HG02798 (cell line): Measurements from ENCODE around the gene NCOA3.

Source experiments
- ATAC-seq: cut with Tn5 transposase; IDR thresholded peaks from one replicate; pipeline ENCODE4 v1.9.1; 2021; ENCODE audit warnings: mild to moderate bottlenecking; ENCODE audit not compliant: unreplicated experiment, poor library complexity

NCOA3 gene

DNA sequence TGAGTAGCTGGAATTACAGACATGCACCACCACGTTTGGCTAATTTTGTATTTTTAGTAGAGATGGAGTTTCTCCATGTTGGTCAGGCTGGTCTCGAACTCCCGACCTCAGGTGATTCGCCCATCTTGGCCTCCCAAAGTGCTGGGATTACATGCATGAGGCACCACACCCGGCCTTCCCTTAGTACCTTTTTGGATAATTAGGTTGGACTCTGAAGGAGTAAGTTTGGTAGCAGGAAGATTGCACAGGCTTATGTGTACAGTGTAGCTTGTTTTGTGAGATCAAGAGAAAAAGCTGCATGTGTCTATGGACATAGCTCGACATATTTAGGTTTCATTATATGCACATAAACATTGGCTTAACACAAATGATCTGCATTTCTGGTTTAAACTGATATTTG lies 116.8 kb downstream of the NCOA3 start:
- ATAC-seq = no peak

DNA sequence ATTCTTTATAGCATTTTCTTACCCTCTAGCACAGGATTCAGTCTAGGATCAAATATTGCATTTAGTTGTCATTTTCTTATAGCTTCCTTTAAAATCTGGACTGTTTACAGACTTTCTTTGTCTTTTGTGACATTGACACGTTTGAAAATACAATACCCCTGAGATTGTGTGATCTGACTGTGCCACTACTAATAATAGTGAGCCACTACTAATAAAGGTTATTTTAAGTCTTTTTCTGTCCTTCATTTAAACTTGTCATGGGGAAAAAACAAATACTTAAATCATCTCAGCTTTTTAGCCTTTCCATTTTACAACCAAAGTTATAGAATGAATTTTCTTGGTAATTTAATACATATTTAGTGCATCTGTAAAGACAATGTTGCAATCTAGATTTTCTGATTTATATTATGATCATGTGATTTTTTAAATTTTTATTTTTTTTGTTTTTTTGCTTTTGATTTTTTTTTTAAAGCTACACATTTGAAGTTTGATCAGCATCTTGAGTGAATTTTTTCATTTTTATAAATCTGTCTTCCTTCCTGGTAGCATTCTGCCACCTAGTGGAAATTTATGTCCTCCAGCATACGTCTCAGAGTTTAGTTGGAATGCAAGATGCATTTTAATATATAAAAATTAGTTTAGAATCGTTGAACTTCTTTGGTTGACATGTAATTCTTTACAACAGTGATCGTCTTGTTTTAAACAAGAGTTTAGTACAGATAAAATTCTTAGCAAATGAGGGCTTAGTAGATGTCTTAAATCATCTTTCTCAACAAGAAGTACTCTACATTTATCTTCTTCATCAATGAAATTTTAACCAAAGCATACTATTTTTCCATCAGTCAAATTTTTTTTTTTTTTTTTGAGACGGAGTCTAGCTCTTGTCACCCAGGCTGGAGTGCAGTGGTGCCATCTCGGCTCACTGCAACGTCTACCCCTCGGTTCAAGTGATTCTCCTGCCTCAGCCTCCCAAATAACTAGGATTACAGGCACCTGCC lies 119.4 kb downstream of the NCOA3 start:
- ATAC-seq = no peak

DNA sequence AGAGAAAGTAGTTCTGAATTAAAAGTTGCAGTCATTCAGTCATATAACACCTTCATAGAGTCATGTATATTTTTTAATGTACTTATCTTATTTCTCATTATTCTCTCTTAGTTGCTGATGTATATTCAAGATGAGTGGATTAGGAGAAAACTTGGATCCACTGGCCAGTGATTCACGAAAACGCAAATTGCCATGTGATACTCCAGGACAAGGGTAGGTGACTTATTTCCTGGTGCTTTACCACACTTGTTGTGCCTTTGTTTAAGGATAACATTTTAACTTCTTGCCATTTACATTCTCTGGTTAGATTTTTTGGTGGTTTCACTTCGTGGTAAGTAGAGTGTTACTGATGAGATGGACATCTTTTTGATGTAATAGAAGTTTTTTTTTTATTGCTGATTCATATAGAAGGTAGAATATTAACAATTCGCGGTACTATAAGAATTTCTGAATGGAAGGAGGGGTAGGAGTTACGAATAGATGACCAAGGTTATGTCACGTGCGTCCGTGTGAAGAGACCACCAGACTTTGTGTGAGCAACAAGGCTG lies 120.5 kb downstream of the NCOA3 start:
- no peak for ATAC-seq

DNA sequence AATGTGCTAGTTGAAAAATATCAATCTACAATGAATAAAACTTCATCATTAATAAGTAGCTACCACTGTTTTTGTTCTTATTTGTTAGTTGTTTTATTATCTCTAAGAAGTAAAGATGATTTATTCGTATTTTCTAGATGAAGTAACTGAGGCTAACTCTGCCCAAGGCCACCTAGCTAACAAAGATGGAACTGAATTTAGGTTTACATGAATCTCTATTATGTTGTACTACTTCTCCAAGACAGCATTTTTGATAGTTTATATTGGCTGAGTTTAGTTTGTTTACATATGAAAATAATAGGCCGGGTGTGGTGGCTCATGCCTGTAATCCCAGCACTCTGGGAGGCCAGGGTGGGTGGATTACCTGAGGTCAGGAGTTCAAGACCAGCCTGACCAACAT lies 121.5 kb downstream of the NCOA3 start:
- no peak for ATAC-seq

- no peak for ATAC-seq
Observed at GRCh38 chr20:47627540-47627939, 125.9 kb downstream of the NCOA3 start.

DNA sequence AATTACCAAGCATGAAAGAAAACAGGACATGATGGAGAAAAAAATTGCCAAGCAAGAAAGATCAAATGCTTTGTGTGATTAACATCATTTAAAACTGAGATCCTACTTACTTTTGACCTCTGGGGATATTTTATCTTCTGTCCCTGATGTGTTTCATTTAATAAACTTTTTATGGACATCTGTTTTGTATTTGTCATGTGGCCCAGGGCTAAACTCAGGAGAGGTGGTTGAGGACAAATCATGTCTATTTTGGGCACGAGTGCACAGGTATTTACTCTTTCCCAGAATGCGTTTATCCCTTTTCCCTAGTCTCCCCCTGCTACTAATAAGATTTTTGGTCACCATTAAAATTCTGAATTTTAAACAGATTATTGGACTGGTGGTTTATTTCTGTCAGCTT lies 128.2 kb downstream of the NCOA3 start:
- ATAC-seq = no peak

DNA sequence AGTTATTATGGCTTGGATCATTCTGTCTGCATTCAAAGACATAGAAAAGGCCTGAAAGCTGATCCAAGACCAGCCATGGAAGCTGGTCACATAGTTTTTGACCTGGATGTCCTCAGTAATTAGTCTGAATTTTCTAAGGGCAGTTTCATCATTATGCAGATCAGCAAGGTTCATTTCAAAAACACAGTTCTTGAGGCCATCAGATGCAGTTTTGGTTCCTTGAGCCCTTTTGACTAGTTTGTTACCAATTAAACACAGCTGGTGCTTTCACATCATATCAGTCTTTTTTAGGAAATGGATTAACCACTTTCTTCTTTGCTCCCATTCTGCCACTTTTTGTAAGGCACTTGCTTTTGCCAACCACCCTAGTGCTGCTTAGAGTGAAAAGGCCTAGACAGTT lies 129.4 kb downstream of the NCOA3 start:
- ATAC-seq = no peak

DNA sequence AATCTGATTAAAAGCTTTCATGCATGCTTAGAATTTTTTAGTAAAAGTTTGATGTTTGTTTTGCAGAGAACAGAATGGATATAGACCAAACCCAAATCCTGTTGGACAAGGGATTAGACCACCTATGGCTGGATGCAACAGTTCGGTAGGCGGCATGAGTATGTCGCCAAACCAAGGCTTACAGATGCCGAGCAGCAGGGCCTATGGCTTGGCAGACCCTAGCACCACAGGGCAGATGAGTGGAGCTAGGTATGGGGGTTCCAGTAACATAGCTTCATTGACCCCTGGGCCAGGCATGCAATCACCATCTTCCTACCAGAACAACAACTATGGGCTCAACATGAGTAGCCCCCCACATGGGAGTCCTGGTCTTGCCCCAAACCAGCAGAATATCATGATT lies 133.6 kb downstream of the NCOA3 start:
- no peak for ATAC-seq

GRCh38 chr20:47638851-47639250 lies 137.2 kb downstream of the NCOA3 start:
- no peak for ATAC-seq

- no peak for ATAC-seq
Observed at GRCh38 chr20:47642118-47642517, 140.4 kb downstream of the NCOA3 start.

GRCh38 chr20:47642624-47643023 lies 140.9 kb downstream of the NCOA3 start:
- ATAC-seq = no peak

DNA sequence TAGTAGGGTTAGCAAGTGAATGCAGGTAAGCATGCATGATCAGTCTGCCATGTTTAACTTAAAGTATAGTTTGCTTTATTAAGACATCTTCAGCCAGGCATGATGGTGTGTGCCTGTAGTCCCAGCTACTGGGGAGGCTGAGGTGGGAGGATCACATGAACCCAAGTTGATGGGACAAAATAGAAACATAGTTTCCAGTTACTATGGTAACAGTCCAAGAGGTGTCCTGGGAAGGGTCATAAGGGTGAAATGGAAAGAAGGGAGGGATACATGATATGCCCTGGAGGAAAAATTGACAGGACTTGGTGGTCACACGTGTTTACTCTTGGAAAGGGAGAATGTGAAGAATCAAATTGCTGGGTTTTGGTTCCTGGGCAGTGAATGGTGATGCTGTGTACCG lies 143.9 kb downstream of the NCOA3 start:
- no peak for ATAC-seq

DNA sequence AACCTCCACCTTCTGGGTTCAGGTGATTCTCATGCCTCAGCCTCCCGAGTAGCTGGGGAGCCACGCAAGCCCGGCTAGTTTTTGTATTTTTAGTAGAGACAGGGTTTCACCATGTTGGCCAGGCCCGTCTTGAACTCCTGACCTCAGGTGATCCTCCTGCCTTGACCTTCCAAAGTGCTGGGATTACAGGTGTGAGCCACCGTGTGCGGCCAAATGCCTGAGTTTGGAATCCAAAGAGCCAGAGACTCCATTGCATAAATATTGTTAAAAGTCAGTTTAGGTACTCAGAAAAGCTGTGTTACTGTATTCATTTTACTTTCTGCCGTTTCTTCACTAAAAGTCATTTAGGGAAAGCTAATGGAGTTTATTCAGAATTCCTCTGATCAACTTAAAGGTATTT lies 146.3 kb downstream of the NCOA3 start:
- ATAC-seq = no peak

DNA sequence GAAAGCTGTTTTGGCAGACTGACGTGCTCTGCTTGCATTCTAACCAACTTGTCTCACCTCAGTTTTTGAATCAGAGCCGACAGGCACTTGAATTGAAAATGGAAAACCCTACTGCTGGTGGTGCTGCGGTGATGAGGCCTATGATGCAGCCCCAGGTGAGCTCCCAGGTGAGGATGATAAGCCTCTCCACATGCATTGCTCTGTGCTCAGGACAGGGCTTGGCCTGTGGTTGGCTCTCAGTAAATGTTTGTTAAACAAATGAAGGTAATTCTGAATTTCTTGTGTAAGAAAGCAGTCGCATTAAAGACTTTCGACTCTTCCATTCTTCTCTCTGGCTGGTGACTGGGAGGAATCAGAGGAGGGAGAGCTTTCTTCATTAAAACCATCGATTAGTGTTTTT lies 147.3 kb downstream of the NCOA3 start:
- no peak for ATAC-seq

DNA sequence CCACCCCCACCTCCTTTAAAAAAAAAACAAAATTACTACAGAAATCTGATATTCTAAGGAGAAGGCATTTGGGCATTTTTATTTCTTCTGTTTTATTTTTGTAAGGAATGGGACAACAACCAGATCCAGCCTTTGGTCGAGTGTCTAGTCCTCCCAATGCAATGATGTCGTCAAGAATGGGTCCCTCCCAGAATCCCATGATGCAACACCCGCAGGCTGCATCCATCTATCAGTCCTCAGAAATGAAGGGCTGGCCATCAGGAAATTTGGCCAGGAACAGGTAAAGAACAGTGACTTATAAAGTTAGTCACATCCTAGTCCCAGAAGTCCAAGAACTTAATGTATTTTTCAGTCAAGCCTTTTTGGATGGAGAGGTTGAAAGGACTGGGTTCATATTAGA lies 150.6 kb downstream of the NCOA3 start:
- no peak for ATAC-seq

GRCh38 chr20:47652794-47653193 lies 151.1 kb downstream of the NCOA3 start:
- no peak for ATAC-seq

DNA sequence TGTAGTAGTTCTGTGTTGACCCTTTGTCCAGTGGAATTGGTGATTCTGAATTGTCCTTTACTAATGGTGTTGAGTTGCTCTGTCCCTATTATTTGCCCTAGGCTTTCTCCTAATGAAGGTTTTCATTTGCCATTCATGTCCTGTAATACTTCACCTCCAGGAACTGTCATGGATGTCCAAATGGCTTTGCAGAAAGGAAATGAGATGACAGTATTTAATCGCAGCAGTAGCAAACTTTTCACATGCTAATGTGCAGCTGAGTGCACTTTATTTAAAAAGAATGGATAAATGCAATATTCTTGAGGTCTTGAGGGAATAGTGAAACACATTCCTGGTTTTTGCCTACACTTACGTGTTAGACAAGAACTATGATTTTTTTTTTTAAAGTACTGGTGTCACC lies 152.2 kb downstream of the NCOA3 start:
- no peak for ATAC-seq

DNA sequence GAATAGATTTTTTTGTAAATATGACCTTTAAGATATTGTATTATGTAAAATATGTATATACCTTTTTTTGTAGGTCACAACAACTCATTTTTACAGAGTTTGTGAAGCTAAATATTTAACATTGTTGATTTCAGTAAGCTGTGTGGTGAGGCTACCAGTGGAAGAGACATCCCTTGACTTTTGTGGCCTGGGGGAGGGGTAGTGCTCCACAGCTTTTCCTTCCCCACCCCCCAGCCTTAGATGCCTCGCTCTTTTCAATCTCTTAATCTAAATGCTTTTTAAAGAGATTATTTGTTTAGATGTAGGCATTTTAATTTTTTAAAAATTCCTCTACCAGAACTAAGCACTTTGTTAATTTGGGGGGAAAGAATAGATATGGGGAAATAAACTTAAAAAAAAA lies 152.7 kb downstream of the NCOA3 start:
- ATAC-seq = no peak

DNA sequence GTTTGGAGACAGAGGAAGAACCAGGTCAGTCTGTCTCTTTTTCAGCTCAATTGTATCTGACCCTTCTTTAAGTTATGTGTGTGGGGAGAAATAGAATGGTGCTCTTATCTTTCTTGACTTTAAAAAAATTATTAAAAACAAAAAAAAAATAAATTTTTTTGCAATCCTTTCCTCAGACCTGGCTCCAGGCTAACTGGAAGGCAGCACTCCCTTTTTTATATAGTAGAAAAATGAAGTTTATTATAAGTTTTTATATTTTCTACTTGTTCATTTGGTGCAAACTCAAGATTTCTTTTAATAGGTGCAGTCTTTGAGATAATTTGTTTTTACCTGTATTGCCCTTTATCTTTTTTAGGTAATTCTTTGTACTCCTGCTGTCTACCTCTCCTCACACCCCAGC lies 153.9 kb downstream of the NCOA3 start:
- no peak for ATAC-seq

GRCh38 chr20:47656318-47656717 lies 154.6 kb downstream of the NCOA3 start:
- no peak for ATAC-seq

- no peak for ATAC-seq
Observed at GRCh38 chr20:47659904-47660601, 158.4 kb downstream of the NCOA3 start.

DNA sequence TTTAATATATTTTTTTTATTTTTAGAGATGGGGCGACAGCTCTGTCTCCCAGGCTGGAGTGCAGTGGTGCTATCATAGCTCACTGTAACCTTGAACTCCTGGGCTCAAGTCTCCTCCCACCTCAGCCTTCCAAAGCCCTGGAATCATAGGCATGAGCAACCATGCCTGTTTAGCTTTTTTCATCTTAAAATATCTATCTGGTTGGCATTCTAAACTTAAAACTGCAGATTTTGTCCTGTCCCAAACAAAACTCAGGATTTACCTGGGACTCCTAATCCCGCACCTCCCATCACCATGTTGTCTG lies 158.9 kb downstream of the NCOA3 start:
- no peak for ATAC-seq
